Stimulated activated CD4-positive, alpha-beta T cell treated with anti-CD3 and anti-CD28 coated beads, Interleukin-1b, Interleukin-23, amount 100 ng/mL, for 24 hours (primary cell): ENCODE measurements around the gene BMP6.
"Not testable (repeated sequence)": the region's sequence is repeated elsewhere in the genome, so short reads cannot be mapped to it uniquely, and the experiment has no call there.

ENCODE experiments used
- DNase-seq, 4 experiments: peaks; one replicate each; pipeline ENCODE4 v3.0.0-alpha.2; 2020; ENCODE audit warnings: low read depth in 4 of 4, low spot score in 1 of 4

BMP6 gene

DNA sequence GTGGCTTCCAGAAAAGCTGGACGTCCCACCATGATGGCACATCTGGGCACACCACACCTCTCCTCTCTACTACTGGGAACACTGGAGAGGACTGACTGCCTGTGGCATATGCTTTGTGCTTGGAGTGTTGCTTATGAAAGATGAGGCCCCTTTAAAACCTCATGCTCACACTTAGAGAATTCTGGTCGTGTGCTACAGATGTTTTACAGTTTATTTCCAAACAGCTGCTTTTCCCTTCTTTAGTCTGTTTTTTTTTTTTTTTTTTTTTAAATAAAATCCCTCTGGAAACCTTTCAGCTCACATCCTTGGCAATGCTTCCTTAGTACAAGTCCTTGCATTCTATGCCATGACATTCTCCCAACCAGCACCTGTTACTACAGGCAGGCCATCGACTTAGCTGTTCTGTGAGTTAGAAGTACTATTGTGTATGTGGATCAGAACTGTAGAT lies 60.3 kb downstream of the BMP6 start:
- no peak for DNase-seq

DNA sequence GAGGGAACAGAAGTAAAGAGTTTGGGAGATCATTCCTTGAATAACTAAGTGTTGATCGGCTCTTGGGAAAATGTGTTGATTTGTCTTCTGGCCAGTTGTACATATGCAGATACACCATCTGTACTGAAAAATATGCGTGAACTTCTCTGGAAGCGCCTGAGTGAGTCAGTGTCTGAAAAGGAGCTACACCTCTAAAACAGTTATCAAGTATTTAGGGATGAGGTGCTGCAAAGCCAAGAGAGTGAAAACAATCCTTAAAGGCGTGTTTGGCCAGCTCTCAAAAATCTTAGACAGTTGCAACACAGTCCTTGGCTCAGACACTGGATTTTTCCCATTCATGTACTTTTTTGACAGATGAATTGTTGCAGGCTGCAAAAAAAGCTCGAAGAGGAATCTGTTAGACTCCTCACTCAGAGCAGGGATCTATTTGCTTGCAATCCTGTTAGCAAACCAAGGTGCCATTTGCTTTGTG lies 61.3 kb downstream of the BMP6 start:
- DNase-seq, result no peak

DNA sequence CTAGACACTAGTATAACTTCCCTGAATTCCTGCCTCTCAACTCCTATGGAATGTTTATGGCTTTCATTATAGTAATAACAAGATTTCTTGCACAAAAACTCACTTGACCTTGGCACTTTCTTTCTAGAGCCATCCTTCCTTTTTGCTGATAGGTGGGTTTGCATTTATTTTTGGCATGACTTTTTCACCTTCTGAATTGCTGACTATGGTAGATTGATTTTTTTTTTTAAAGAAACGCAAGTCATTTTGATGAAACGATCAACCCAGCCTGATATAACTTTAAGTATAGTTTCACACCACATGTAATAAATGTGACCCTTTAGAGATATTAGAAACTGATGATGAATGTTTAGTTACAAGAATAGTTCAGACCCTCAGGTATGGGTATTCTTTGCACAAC lies 61.8 kb downstream of the BMP6 start:
- DNase-seq, result no peak

DNA sequence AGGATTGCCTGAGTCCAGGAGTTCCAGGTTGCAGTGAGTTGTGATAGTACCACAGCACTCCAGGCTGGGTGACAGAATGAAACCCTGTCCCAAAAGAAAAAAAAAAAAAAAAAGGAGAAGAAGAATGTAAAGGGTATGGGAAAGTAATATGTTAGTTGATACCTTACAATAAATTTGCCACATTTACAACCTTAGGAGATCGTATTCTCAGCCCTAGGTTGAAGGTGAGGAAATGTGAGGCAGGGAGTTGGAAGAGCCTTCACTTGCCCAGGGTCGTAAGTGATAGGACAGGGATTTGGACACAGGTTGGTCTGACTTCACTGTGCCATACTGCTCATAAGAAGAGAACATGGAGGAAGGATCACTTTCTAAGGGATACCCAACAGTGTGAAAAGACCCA lies 68.6 kb downstream of the BMP6 start:
- no peak for DNase-seq

DNA sequence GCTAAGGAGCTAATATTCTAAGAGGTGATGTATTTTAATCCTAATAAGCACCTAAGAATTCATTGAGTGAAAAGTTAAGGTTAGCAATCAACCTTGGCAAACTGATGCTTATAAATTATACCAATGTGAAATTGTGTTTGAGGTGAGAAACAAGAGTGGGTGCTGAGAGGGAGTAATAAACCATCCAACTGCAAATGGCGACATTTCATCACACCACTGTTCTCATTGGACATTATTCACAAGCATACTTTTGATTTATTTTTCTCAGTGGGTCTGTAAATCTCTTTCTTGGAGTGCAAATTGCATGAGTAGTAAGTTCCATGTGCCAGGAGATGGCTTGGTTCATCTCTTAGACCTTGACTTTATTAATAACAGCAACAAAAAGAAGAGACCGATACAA lies 71.5 kb downstream of the BMP6 start:
- DNase-seq, result no peak

DNA sequence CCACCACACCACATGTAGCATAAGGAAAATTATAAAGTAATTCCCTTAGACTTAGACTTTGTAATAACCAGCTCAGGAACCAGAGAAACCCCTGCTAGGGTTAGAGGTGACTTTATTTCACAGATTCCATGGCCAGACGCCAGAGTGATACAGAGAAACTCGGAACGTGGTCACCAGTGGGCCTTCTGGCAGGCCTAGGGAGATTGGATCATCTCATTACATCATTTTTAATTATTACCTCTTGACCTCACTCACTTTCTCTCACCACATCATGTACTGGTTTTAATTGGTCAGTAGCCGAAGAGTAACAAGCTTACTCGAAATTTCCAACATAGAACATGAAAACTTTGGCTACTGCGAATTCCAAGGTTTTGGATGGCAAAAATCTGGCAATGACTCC lies 72.9 kb downstream of the BMP6 start:
- no peak for DNase-seq

DNA sequence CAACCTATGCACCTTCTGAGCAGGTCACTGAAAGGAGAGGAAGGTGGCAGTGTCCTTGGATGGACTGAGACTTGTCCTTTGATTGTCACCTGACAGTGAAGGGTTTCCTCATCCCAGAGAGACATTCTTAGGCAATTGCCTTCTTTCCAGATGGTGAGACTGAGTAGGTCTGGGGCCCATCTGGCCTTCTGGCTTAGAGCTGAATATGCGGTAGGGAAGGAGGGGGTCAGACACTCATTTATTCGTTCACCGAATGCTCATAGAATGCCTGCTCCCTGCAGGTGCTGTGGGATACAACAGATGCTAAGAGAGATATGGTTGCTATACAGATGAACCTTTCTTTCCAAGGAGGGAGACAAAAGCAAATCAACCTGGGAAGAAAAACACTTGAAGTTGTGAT lies 76.8 kb downstream of the BMP6 start:
- DNase-seq, result no peak

DNA sequence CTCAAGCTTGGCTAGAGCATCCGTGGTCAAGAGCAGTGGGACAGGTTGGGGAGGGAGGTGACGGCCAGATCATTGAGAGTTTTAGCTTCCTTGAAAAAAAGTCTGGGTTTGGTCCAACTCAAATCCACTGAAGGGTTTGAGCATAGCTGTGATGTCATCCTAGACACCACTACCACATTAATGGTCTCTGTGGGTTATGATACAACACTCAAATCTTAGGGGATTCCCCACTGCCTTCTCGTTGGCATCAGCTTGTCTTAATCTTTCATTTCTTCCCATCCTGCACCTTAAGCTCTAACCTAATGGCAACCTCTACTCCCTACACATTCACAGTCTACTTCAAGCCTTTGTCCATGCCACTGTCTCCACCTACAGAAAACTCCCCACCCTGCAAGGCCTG lies 77.3 kb downstream of the BMP6 start:
- no peak for DNase-seq

DNA sequence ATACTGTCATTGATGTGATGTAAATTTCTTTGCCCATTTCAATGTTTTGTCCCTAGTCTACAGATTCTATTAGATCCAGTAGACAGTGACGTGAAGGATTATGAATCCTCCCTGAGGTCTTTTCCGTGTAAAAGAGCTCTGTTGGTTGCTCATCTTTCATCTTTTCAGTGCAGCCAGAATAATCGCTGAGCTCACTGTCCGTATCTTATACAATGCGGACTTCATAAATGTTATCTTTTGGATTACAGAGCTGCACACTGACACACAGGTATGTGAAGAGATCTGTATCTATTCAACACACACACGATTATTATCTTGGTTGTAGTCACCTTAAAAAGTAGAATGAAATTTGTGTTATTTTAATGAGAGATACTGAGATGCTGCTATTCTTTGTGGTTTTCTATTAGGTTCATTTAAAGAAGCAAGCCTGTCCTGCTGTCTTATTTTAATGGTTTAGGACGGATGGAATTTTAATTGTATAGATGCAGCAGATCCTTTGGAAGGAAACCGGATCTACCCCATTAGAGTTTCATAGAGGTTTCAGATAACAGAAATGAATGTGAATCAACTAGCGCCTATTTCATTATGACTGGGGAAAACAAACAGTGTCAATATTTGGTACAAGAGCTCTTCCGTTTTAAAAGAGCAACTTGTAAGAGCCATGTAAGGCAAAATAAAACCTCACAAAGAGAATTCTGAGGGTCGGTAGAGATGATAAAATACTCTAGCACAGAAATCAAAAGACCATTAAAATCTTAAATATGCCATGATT lies 79.4 kb downstream of the BMP6 start:
- DNase-seq, result no peak

DNA sequence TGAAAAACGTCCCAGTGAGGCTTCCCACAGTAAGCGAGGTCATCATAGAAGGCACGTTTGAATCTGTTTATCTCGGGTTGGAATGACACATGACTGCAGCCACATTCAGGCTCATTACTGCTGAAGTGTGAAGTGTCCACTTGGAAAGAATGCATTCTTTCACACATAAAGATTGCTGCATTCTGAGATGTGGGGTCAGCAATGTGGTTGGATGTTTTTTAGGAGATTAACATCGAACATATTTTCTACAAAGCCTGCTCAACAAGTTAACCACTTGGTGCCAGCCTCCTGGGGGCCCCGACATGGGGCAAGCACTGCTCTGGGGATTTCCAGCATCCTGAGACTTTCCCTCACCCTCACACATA lies 79.9 kb downstream of the BMP6 start:
- DNase-seq, result no peak

DNA sequence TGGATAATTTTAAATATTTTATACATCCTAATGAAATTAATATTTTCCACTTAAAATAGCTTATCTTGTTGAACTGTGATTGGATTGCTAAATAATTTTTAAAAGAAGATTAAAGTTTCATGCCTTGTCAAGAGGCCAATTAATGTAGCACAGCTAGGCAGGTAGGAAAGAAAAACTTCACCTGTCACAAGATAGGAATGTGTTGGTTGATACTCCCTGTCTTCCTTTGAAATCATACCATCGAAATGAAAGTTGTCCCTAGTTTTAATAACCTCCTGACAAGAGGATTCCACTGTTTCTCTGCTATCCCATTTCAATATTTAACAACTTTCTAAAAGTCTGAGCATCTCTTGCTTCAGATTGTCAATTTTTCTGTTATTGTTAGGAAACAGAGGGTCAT lies 80.8 kb downstream of the BMP6 start:
- no peak for DNase-seq

DNA sequence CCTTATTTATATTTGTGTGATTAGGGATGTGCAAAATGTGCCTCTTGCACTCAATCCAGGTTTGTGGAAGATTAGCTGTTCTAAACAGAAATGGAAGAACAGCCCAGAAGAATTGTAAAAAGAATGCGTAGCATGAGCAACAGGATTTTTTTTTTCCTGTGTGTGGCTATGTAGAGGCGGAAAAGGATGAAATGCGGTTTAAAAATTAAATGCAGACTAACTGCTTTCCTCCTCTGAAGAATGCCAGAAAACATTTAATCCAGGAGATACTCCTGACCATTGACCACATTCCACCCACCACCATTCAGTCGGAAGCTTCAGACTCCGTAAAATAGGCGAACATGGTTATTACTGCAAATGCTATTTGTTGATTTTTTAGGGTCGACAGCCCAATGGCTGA lies 83.4 kb downstream of the BMP6 start:
- no peak for DNase-seq

DNA sequence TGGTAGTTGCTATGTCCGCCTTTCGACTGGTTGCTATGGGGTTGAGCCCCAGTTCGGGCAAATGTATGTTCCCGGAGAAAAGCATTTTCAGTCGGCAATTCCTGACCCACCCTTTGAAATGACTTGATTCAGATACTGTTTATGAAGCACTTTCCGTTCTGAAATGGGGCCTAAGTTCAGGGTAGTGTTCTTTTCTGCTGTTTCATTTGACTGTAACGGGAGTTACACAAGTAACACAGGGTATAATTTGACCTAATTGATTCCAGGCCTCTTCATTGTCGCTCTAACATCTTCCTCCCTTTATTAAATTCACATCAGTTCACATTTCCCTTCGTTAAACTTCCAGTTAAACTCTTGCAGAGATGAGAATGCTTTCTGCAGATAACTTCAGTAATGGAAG lies 85.5 kb downstream of the BMP6 start:
- no peak for DNase-seq

DNA sequence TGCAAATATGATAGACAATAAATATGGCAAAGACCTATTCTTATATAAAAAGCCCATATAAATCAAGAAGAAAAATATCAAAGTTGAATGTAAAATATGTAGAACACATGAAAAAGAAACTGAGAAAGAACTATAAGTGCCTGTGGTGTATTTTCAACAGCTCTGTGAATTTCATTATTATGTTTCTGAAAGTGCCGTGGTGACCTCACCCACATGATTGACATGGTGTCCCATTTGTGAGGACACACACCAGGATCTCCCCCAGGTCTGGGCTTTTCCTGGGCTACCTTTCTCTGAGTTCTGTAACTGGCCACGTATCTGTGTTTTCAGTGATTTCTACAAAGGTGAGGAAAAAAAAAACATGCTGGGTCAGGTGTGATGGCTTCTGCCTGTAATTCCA lies 86.7 kb downstream of the BMP6 start:
- no peak for DNase-seq

DNA sequence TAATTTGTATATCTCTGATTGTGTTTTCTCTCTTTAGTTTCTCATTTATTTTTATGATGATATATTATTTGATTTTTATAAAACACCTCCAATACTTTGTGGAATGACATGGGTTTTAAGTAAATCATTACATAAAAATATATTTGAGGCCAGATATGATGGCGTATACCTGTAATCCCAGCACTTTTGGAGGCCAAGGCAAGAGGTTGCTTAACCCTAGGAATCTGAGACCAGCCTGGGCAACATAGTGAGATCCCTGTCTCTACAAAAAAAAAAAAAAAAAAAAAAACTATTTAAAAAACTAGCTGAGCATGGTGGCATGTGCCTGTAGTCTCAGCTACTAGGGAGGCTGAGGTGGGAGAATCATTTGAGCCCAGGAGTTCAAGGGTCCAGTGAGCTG lies 87.3 kb downstream of the BMP6 start:
- no peak for DNase-seq

DNA sequence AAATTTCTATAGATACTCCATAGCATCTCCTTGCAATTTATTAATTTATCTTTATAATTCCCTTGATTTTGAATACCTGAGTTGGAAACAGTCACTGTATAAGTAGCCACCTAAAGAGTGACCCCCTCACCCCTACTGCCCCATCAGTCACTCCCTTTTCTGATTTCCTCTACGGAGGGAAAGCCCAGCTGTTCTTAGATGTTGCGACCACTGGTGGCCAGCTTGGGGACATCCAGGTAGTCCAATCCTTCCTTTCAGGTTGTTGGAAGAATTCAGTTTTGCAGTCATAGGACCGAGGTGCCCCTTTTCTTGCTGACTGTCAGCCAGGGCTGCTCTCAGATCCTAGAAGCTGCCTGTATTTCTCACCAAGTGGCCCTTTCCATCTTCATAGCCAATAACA lies 87.8 kb downstream of the BMP6 start:
- no peak for DNase-seq

DNA sequence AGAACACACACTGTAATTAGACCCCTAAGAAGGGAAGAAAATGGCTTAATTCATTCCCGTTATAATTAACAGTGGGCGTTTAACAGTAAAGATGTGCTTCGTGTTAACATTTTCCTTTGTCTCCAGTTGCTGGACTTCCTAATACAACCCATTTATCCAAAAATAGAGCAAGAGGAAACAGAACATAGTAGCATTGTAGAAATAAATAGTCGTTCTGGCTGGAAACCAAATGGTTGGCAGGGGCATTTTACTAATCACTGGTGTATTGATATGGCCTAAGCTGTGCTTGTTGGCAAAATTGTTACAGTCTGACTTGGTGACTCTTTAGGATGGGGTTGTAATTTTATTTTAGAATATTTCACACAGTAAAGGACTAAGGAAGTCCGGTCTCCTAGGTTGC lies 89.8 kb downstream of the BMP6 start:
- DNase-seq, result no peak

DNA sequence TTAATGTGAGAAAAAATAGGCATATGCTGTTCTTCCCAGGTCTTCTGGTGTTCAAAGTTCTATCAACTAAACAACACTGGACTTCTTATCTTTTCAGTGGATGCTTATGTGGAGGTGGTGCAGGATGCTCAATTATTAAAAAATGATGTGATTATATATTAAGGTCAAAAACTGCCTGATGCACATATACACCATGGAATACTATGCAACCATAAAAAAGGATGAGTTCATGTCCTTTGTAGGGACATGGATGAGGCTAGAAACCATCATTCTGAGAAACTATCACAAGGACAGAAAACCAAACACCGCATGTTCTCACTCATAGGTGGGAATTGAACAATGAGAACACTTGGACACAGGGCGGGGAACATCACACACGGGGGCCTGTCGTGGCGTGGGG lies 91.3 kb downstream of the BMP6 start:
- DNase-seq, result not testable (repeated sequence)

DNA sequence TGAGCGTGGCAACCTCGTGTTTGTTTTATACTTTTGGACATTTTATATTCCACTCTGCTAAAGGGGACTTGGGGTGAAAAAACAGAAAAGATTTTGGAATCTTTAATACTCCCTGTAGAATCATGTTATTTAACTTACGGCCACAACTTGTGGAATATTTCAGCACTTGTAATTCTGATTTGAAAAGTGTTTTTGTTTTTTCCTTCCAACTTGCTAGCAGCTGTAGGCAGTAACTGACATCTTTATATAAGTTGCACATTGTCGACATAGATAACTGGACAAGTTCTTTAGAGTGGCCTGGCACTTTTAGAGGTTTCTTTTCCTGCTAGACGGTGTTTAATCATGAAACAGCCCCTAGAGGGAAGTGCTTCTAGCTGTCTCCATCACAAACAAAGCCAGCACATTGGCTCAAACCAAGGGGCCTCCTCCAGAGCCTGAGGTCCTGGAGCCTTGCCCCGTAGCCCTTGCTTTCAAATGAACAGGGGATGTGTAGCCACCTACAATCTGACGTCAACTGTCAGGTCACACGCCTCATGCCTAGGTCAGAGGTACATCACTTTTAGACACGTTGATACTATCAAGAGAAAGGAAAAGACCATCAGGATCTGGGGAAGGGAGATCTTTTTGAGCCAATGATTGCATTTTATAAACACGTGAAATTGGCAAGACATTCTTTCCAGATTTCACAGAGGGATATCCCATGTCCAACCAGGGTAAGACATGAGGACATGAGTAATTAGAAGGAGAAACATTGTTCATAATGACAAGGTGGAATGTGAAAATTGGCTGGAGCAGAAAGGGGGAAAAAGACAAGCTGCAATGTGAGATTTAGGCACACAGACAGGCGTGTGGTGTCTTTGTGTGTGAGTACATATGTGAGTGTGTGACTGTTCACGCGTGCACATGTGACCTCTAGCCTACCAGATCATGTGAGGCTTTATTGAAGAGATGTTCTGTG lies 92.6 kb downstream of the BMP6 start:
- no peak for DNase-seq

DNA sequence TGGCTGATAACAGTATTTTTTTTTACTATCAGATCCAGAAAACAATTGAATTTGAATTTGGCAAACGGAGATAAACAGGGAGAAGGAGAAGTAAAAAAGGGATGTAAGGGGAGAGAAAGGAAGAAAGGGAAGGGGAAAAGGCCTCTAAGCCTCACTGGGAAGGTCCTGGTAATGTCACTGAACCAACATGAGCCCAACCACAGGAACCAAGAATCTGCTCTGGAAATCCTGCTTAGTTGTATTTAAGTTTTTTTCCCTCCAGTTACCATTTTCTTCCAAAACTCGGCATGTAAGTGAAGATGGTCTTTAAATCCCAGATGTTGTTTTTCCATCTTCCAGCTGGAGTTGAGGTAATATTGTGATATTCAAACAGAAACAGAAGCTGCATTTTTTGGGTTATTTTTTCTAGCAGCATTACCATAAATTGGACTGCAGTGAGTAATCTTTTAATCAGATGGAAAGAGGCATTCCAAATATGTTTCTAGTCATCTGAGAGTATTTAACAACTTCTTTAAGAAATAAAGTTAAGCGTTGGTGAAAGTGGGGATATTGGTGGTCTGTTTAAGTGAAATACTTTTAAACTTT lies 93.6 kb downstream of the BMP6 start:
- no peak for DNase-seq

DNA sequence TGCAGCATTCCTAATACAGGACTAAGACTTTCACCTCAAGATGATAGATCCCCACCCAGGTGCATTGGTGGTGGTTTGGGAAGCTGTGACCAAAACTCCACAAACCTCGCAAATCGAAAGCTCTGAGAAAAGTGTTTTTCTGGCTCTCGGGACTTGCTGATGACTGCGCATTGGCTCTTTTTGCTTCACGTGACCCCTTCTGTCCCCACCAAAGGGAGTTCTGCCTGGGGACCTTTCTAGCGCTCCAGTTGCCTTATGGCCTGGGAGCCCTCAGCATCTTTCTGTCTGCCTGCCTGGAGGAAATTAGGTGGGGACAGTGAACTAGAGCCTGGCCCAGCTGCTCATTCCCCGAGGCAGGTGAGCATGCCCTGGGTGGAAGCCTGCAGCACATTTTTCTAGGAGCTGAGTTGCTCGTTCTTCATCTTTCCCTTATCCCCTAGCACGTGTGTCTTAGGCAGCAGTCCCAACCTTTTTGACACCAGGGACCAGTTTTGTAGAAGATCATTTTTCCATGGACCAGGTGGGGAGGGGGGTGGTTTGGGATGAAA lies 94.5 kb downstream of the BMP6 start:
- DNase-seq, result no peak

DNA sequence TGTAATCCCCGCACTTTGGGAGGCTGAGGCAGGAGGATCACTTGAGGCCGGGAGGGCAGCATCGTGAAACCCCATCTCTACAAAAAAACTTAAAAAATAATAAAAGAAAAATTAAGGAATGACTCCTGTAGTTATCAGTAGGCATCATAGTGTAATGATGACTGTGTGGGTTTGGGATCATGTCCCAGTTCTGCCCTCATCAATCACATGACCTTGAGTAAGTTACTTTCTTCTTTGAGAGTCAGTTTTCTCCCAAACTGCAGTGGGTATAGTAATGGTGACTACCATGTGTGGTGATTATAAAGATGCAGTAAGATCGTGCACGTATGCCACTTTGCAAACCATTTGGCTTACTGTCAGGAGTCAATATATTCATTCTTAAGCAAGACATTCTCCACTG lies 95.5 kb downstream of the BMP6 start:
- DNase-seq, result no peak
